GM19239 (cell line): Measurements from ENCODE around the gene GATC.
"Not testable (repeated sequence)": the region's sequence is repeated elsewhere in the genome, so short reads cannot be mapped to it uniquely, and the experiment has no call there.

Experiments
- DNase-seq: peaks from one replicate; pipeline ENCODE4 v3.0.0; 2011; ENCODE audit warnings: low spot score; ENCODE audit not compliant: insufficient read length
- FAIRE-seq: peaks from 2 replicates; lab custom pipeline; 2011; peaks lifted over from hg19 to GRCh38; lab: Jason Lieb, UNC

The GATC gene

GRCh38 chr12:120468821-120469449 lies 22.7 kb downstream of the GATC start:
- FAIRE-seq (no peak), DNase-seq (peak; percentile 40)

GRCh38 chr12:120469450-120470149 lies 23.4 kb downstream of the GATC start, which contains the start of gene SRSF9:
Gene SRSF9 (minus strand): TSS chr12:120469748. CDS start chr12:120469609, 139 bp downstream.
- FAIRE-seq, result peak; percentile 81
- DNase-seq, result peak; percentile 99

- FAIRE-seq (no peak), DNase-seq (no peak)
These were observed 24.0 kb downstream of the GATC start for GRCh38 chr12:120470150-120470784.

GRCh38 chr12:120472521-120472920 lies 26.3 kb downstream of the GATC start:
- DNase-seq, result no peak
- no peak for FAIRE-seq

GRCh38 chr12:120473807-120474615 lies 27.8 kb downstream of the GATC start:
- FAIRE-seq (no peak), DNase-seq (no peak)

DNA sequence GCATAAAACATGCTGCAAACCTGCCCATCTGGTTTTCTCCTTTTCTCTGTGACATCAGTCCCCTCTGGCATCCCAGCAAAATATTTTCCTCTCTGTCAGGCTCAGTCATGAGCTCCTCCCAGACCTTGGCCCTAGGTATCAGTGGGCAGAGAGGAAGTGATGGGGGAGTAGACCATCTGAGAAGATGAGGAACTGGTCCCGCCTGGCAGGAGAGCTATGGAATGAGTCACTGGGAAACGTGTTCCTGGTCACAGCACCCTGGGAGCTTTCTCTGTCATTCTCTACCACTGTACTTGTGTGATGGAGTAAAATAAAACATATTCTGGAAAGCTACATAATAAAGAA lies 28.3 kb downstream of the GATC start:
- DNase-seq (no peak), FAIRE-seq (no peak)

DNA sequence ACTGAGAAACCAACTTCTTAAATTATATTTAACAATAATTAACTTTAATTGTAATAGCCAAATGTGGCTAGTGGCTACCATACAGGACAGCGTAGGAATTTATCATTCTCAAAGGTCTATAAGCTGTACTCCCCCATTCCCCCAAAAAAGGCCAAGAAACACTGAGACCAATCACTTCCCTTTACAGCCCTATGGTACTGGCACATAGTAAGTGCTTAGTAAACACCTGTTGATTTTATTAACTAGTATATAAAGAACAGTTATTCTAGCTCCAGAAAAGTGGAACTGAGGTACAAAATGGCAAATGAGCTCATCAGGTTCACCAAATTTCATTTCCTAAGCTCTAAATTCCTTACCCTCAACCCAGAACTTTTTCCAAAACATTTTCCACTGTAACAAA lies 29.4 kb downstream of the GATC start:
- DNase-seq (no peak), FAIRE-seq (no peak)

DNA sequence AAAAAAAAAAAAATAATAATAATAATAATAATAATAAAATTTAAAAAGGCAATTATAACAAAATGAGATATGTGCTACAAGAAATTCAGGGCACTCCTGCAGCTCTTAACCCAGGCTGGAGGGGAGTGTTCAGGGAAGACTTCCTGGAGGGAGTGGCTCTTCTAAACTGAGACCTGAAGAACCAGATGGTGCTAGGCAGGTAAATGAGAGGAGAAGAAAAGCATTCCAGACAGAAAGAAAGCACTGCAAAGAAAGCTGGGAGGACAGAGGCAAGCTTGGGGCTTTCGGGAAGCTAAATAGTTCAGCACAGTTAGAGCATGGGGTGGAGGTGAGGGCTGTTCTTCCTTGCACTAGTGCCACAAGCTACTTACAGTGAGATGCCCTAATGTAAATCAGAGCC lies 33.2 kb downstream of the GATC start:
- DNase-seq (no peak), FAIRE-seq (no peak)

DNA sequence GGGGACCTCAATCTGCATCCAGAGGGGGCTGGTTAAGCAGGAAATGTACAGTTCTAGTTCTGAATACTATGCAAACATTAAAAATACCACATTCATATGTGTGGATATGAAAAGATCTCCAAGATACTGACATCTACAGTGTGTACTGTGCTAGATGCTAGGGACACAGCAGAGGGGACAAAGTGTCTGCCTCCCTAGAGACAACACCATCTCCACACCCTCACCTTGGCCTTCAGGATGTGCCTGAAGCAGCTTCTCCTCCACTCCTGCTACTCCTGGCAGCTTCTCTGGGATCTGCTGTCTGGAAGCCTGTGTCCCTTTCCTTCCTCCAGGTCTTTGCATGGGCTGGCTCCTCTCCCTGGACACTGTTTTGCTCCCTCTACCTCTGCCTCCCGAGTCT lies 34.0 kb downstream of the GATC start:
- no peak for FAIRE-seq
- DNase-seq, result no peak

DNA sequence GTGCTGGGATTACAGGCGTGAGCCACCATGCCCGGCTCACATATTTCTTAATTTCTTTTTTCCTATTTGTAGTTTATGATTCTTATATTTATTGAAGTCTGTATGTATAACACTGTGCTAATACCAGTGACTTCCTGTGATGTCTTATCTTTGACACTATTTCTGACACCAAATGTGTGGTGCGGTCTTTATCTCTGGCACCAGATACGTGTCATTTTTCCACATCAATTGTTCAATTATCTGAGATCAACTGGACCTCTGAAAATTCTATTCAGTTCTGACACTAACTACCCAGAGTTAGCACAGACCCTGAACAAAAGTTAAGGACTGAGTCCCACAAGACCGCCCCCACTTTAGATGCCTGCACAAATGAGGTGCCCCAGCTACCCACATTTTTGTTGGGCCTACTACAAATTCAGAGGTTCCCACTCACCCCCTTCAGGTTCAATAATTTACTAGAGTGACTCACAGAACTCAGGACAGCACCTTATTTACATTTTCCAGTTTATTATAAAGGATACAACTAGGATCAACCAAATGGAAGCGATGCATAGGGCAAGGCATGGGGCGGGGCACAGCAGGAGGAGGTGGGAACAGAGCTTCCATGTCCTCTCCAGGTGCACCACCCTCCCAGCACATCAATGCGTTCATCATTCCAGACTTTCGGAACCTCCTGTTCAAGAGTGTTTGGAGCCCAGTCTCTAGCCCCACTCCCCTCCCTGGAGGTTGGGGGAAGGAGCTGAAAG lies 35.0 kb downstream of the GATC start:
- no peak for DNase-seq
- FAIRE-seq, result no peak

DNA sequence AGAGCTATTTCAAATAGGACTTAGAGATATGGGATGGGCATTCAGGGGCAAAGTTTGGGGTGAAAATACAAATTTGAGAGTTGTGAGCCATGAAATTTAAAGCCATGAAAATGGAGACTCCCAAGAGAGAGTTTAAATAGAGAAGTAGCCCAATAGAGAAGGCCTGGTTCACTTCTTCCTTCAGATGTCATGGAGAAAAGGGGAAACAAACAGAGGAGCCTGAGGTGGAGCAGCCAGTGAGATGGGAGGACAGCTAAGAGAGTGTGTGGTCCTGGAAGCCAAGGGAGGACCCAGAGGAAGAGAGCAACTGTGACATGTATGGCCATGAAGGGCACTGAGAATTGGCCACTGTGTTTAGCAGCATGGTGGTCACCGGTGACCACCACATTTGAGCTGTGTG lies 37.4 kb downstream of the GATC start:
- FAIRE-seq, result no peak
- DNase-seq, result no peak

- DNase-seq, result no peak
- FAIRE-seq, result no peak
These were observed 40.0 kb downstream of the GATC start for GRCh38 chr12:120485961-120486881.

GRCh38 chr12:120487552-120487951 lies 41.3 kb downstream of the GATC start:
- FAIRE-seq, DNase-seq: not testable (repeated sequence)

DNA sequence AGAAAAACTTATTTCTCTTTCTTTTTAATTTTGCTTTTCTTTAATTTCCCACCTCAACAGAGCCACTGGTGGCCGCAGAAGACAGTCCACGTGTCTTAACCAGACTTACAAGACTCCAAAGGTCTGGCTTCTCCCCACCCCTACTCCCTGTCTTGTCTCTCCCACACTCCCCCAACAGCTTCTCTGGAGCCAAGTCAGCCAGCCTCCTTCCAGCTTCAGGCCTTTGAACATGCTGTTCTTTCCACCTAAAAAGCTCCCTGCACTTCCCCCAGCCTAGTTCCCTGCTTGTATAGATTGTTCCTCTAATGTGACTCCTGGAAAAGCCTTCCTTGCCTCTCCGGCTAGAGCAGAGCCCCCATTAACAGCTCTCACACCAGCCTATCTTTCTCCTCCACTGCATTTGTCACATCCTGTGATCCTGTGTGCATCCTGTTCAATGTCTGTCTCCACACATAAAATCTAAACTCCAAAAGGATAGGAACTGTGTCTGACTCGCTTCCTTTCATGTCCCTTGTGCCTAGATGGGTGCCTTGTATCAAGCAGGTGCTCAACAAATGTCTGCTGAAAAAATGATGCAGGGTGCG lies 41.9 kb downstream of the GATC start:
- DNase-seq (no peak), FAIRE-seq (no peak)

DNA sequence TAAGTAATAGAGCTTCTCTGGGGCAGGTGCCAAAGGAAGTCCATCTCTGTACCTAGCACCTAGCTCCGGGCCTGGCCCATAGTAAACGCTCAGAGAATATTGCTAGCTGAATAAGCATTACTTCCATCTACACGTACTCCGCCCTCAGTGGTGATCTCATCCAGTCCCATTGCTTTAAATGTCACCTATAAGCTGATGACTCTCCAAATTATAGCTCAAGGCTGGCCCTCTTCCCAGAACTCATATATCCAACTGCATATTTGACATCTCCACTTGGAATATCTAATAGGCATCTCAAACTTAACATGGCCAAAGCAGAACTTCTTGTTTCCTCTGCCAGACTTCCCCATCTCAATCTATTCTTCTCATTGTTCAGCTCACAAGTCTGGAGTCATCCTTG lies 42.8 kb downstream of the GATC start:
- DNase-seq (no peak), FAIRE-seq (no peak)

DNA sequence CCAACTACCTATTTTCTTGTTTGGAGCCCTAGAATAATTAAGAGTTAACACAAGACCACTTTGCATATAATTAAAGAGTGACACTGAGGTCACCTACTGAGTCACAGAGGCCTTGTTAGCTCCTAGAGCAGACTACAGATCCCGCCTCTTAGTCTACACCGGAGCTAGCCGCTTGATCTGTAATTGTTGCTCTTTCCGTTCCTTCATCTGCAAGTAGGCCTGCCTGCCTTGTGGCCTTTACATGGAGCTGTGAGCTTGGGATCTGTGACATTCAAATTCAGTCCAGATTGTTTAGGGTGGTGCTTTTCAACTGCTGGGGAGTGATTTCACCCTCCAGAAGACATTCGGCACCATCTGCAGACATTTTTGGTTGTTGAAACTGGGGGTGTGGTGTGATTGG lies 44.1 kb downstream of the GATC start:
- DNase-seq (no peak), FAIRE-seq (no peak)

DNA sequence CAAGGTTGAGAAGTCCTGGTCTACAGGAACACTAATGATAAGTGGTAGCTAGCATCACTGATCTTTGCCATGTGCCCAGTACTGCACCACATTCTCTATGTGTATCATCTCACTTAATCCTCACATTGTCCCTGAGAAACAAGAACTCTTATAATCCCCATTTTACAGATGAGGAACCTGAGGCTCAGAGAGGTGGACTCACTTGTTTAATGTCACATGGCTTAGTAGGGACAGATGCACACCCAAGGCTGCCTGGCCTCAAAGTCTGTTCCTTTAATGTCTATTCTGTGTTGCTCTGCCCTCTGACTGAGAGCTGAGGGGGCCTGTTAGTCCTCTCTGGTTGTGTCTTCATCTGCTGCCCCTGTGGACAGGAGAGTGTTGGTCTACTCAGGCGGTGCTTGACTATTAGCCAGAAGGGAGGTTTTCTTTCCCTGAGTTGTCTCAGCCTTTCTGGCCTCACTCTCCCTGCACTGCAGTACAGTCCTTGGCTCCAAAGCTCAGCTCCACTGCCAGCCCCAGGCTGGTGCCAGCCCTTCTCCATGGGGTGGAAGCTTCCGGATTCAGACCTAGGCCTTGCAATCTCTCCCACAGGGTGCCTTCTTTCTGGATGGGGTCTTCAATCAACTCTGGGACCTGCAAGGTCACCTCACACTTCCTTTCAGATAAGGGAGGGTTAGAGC lies 44.7 kb downstream of the GATC start:
- FAIRE-seq, result no peak
- no peak for DNase-seq

- FAIRE-seq, result no peak
- DNase-seq, result no peak
These were observed 49.0 kb downstream of the GATC start for GRCh38 chr12:120495186-120495730.
